A549 treated with AZD2906 at 1 μM for 4 hours (cell line): Measurements from ENCODE around the gene CCDC97. TPM values are rescaled to one million over a fixed set of nuclear protein-coding genes. Genes with fewer than 3 reads are reported as not detected.

Source experiments
- total RNA-seq: library from RNA; stranded (reverse); fragments of 200-300 nt; extraction: Qiagen RNA extraction; gene quantifications from 5 replicates; pipeline ENCODE4 v1.2.3, GENCODE V29; 2022

The CCDC97 gene
- total RNA-seq = 33.3 to 44.8 TPM (median 40.3 TPM) in 5 replicates

GRCh38 chr19:41310033-41310831, at the start of gene CCDC97:
Gene CCDC97, plus strand, starts transcription at chr19:41310172. Its CDS starts 139 bp downstream, at chr19:41310311.

GRCh38 chr19:41263850-41264580, 46.0 kb upstream of the CCDC97 start, which contains the start of gene HNRNPUL1:
Gene HNRNPUL1, plus strand, starts transcription at chr19:41264372. Its CDS starts 132 bp downstream, at chr19:41264504.

DNA sequence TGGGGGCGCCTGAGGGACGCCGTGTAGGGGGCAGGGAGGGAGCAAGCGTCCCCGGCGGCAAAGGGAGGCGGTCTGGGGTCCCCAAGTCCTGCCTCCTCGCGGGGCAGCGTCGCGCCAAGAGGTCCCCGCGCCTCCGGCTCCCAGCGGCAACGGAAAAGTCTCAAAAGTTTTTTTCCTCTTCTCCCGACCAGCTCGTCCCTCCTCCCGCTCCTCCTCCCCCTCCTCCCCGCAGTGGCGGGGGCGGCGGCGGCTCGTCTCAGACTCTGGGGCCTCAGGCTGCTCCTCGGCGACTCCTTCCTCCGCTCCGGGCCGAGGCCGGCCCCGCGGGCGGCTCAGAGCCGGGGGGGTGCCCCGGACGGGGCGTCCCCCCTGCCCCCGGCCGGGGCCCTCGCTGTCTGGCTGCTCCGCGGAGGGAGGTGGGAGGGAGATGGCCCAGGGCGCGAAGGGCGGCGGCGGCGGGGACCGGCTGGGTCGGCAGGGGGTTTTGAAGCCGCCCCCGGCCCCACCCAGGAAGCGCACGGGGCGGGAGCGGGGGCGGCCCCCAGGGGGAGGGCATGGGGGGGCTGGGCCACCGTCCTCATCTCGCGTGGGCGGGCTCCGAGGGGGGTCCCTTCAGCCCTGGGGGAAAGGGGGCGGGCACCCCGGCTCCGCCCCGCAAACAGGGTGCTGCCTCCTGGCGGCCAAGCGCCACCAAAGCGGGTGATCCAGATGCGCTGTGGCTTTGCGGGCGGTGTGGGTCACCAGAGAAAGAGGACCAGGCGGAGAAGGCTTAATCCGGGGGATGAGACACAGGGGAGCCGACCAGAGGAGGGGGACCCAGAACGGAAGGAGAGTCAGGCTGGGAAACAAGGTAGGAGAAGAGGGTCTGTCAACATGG, 43.7 kb downstream of the CCDC97 start, which contains the start of gene TGFB1:
TSS of gene TGFB1 (minus strand) at position 457 of the 877 bp plus-strand sequence. CDS start 878 bp downstream, outside the sequence.

DNA sequence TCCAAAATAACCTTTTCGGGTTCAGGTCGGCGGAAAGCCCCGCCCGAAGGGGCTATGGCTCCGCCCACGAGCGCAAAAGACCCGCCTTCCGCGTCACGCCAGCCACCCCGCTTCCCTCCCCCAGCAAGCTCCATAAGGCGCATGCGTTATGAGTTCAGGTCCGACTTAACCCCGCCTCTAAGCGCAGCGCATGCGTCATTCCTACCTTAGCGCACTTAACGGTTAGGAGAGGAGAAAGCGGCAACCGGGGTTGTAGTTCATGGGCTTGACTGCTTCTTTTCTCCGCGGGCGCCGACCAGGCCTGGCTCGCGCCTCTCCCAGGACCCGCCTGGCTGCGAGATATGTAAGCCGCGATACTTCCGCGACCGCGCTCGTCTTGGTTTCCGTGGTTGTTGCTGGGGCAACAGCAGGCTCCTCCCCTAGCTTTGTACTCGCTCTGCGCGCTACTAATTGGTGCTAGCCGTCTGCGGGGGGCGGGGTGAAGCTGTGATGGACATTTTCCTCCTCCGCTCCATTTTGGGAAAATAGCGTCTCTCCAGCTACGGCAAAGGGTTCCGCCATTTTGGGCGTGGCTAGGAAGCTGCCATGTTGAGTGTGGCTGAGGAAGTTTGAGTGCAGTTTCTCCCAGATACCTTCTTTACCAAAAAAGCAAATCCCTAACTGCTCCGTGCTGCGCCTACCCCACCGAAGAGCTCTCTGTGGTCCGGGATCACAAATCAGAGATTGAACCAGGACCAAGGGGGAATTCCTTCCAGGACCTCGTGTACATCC, 54.0 kb downstream of the CCDC97 start, which contains the start of gene B9D2:
TSS of gene B9D2 (minus strand) at position 397 of the 771 bp plus-strand sequence. CDS start 630 bp downstream, outside the sequence.

Other genes with a start within 250 kb of the CCDC97 start
- gene CYP2A13, start 221.7 kb upstream of the CCDC97 start, total RNA-seq = not detected in 5 replicates
- not detected in 5 replicates for gene CYP2F1, start 195.7 kb upstream of the CCDC97 start, total RNA-seq
- gene CYP2S1, start 117.0 kb upstream of the CCDC97 start, total RNA-seq = 16.4 to 23.3 TPM (median 19.4 TPM) in 5 replicates
- 88.8 to 105 TPM (median 94.1 TPM) in 5 replicates for gene AXL, start 90.9 kb upstream of the CCDC97 start, total RNA-seq
- gene HNRNPUL1, start 45.8 kb upstream of the CCDC97 start, total RNA-seq = 285 to 312 TPM (median 304 TPM) in 5 replicates
- 130 to 152 TPM (median 148 TPM) in 5 replicates for gene TGFB1, start 43.8 kb downstream of the CCDC97 start, total RNA-seq
- gene B9D2, start 54.0 kb downstream of the CCDC97 start, total RNA-seq = 24.9 to 34.2 TPM (median 30.5 TPM) in 5 replicates
- gene TMEM91, start 66.4 kb downstream of the CCDC97 start, total RNA-seq = 4.2 to 6.6 TPM (median 5.9 TPM) in 5 replicates
- 75.5 to 104 TPM (median 95.7 TPM) in 5 replicates for gene EXOSC5, start 87.2 kb downstream of the CCDC97 start, total RNA-seq
- gene BCKDHA, start 87.6 kb downstream of the CCDC97 start, total RNA-seq = 38.6 to 49.9 TPM (median 43.6 TPM) in 5 replicates
- gene B3GNT8, start 117.2 kb downstream of the CCDC97 start, total RNA-seq = 0.05 to 0.13 TPM (median 0.13 TPM) in 3 of 5 replicates, not detected in the others
- gene DMAC2, start 129.7 kb downstream of the CCDC97 start, total RNA-seq = 102 to 129 TPM (median 110 TPM) in 5 replicates
- gene ERICH4, start 133.0 kb downstream of the CCDC97 start, total RNA-seq = not detected in 5 replicates